ENCODE data around the gene RTN4R.

DNA sequence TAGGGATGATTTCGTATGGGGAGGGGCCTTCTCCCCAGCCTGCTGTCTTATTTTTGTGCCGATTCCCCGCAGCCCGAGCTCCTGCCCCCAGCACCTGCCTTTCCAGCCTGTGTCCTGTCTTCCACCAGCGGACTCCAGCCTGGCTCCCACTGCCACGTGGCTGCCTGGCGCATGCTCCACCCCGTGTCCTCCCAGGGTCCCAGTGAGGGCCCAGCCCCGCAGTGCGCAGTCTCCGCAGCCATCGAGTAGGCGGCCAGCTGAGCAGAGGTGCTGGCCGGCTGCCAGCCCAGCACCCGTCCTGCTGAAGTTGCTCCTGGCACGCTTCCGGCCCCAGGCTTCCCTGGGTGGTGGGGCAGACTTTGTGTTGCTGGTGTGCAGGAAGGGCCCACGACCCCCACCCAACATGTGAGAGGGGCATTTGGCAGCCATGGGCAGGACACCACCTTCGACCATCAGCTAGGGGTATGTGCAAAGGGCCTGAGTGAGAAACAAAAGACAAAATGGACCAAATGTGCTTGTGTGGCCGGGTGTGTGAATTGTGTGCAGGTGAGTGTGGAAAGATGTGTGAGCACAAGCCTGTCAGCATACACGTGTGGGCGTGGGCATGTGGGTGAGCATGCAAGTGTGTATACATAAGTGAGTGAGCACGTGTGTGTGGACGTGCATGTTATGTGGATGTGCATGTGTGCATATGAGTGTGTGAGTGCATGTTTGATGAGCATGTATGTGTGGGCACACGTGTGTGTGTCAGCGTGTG, 55.9 kb downstream of the RTN4R start:
- TF ChIP-seq, protein P1, sequence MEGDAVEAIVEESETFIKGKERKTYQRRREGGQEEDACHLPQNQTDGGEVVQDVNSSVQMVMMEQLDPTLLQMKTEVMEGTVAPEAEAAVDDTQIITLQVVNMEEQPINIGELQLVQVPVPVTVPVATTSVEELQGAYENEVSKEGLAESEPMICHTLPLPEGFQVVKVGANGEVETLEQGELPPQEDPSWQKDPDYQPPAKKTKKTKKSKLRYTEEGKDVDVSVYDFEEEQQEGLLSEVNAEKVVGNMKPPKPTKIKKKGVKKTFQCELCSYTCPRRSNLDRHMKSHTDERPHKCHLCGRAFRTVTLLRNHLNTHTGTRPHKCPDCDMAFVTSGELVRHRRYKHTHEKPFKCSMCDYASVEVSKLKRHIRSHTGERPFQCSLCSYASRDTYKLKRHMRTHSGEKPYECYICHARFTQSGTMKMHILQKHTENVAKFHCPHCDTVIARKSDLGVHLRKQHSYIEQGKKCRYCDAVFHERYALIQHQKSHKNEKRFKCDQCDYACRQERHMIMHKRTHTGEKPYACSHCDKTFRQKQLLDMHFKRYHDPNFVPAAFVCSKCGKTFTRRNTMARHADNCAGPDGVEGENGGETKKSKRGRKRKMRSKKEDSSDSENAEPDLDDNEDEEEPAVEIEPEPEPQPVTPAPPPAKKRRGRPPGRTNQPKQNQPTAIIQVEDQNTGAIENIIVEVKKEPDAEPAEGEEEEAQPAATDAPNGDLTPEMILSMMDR (conservative IDR thresholded peaks at IDR 0.05; ENCODE audit: low read depth in 2 of 2): no peak
- TF ChIP-seq EZH2 (IDR thresholded peaks at IDR 0.05; ENCODE audit: low read depth, unreplicated experiment) (no peak), EZH2phosphoT487 (IDR thresholded peaks at IDR 0.05; ENCODE audit: unreplicated experiment) (no peak)
